NOMO-1 treated with dmso at 0.1 percent for 144 hours (cell line): ENCODE results near the gene CEACAM21.

ENCODE experiments used
- DNase-seq: peaks from one replicate; lab custom pipeline; 2025; ENCODE audit not compliant: unreplicated experiment; lab: John Stamatoyannopoulos, UW

CEACAM21 gene

DNA sequence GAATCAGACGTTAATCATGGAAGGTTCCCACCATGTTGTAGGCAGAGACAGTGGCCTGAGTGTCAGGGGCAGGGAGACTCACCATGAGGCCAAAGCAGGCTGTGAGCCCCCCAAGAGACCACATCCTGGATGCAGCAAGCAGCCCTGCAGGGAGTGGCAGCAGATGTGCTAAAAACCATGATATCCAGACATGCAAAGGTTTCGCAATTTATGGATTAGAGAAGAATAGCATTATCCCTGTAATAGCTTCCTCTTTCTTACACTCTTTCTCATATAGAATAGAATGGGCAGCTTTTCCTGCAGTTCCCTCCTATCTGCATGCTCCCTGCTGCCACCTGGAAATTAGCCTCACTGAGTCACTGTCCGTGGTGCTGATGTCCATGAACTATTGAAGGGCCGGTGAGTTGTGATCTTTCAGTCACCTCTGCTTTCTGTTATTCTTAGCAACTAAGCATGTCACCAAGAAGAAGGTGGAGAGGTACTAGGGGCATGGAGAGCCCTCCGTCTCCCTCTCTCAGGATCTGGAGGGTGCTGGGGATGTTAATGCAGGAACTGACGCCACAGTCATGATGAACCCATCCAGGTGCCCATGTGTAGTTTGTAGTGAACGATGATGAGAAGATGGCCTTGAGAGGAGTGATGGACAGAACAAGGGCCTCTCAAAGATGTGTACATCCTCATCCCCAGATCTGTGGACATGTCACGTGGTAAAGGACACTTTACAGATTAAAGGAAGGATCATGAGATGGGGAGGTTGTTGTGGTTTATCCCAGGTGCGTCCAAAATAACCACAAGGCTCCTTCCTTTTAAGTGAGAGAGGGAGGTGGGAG, 41.0 kb downstream of the CEACAM21 start:
- peak; percentile 13 for DNase-seq

DNA sequence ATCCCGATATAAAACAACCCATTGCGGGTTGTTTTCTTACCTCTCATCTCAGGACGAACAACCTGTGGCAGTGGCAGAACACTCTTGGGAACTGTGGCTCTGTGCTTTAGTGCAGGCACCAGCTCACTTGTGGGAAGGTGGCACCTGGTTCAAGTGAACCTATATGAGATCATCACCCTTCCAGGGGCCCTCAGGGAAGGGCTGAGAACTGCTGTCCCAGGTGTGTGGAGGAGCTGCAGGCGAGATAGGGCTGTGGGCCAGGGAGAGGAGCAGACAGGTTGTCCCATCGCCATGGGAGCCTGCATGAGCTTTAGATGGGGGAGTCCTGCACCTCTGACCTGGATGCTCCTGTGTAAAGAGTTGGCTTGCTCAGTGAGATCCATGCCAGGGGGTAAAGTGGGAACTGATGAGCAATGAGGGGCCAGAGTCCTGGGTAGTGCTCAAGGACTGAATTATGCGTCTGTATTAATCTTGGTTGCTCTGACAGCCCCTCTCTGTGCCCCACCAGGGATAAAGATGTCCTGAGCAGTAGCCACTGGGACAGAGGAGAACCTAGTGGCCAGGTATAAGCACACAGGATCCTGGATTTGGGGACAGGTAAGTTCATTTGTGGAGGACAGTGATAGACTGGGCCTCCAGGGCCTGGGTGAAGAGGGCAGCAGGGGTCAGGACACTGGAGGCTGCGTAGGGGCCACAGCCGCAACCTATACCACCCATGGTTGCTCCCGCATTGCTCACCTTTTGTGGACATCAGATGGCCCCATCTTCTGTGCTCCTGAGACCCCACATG, 42.2 kb downstream of the CEACAM21 start:
- DNase-seq, result no peak

DNA sequence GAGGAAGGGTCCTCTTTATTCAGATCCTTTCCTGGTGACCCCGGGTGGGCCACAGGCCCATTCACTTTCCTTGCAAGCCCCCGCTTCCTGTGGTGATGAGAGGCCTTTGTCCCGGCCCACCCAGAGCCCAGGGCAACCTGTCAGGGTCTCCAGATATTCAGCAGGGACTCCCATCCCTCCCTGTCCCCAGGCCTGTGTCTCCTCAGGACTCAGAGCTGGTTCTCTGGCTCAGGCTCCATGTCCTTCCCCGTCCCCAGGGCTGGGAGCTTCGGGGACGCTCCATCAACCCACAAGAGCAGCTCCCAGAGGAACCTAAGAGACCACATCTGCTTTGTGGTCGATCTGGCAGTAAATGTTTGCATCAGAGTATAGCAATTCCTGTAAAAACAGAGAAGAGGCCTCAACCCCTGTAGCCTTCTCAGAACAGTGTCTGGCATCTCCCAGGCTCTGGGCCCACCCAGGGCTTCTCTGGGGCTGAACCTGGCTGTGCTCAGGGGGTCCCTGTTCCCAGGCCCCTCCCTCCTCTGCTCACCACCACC, 43.1 kb downstream of the CEACAM21 start:
- DNase-seq, result no peak

DNA sequence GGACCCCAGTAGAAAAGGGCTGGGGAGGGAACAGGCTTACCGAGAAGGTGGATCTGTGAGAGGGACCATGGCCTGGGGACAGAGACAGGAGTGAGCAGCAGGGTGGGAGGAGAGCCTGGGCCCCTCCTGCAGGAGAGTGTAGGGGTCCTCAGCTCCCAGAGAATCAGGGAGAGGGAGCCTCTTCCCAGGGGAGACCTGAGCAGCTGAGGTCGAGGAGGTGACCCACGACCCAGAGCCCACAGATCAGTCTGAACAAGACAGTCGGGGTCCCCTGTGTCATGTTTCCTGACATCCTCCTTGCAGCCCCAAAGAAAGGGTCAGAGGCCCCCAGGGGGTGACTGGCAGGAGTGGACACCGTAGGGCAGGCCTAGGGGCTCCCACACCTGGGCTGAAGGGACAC, 44.2 kb downstream of the CEACAM21 start:
- DNase-seq, result no peak

DNA sequence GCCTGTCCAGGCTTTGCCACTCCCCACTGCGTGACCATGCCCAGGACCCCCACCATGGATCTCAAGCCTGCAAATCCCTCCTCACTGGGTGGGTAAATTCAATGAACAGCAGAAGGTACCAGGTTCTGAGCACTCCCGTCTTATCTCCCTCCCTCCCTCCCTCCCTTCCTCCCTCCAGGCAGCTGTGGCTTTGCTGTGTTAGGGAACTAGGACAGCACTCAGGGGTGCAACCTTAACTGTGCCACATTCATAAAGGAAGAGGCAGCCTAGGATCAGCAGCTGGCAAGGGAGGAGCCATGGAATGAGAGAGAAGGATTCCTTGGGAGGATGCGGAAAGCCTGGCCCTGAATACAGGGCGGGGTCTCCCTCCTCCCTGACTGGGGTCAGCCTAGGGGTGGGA, 45.3 kb downstream of the CEACAM21 start:
- no peak for DNase-seq

DNA sequence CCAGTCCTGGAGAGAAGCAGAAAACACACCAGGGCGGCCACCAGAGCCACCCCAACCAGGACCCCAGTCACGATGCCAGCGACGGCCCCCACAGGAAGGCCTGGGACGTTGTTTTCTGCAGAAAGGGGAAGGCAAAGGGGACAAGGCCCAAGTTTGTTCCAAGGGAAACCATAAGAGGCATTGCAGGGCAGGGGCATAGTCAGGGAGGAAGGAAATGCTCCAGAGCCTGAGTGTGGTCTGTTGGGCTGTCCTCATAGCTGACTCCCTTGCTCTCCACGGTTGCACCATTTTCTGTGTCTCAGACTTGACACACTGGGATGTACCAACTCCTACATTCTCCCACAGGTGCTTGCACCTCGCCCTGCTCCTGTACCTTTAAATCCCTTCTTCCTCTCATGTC, 45.7 kb downstream of the CEACAM21 start:
- DNase-seq, result peak; percentile 39

DNA sequence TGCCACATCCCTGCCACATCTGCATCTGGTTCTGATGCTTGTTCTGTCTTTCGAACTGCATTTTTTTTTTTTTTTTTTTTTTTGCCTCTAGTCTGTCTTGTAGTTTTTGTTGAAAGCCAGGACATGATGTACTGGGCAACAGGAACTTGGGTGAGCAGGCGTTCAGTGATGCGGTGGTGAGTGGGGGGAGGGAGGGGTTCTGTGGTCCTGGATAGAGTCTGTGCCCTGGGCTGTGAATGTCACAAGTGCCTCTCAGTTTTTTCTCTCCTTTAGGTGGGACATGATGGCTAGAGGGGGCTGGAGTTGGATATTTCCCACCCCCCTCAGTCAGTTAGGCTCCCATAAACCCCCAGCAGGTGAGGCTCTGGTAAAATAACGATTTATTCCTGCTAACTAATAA, 47.4 kb downstream of the CEACAM21 start:
- no peak for DNase-seq

DNA sequence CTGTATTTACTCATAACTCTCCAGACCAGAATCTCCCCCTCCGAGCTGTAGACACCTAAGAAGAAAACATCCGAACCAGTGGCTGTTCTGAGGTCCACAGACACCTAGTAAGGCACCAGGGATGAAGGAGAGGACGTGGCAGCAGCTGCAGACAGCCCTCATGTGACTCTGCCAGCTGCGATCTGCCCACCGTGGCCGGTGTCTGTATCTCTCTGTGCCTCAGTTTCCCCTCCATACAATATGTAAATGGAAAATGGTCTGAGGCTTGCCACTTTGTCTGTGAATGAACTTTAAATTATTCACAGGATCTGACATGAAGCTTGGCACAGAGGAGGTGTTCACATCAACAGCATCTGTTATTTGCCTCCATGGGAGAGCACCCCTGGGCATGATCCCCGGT, 48.5 kb downstream of the CEACAM21 start:
- DNase-seq, result no peak

DNA sequence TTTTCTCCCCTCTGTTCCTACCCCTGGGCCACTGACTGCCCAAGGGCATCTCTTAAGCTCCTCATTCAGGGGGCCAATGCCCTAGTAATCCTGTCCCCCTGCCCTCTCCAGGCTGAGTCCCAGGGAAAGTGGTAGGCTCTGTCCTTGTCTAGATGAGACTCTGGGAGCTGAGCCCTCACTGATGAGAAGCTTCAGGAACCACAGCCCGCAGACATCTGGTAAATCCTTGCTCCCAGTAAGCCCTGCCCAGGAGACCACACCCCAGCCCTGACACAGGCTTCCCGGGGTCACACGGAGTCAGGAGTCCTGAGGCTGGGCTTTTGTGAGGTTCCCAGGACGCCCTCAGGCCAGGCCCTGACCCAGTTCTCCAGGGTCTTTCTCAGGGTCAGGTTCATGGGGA, 49.0 kb downstream of the CEACAM21 start:
- DNase-seq, result no peak

DNA sequence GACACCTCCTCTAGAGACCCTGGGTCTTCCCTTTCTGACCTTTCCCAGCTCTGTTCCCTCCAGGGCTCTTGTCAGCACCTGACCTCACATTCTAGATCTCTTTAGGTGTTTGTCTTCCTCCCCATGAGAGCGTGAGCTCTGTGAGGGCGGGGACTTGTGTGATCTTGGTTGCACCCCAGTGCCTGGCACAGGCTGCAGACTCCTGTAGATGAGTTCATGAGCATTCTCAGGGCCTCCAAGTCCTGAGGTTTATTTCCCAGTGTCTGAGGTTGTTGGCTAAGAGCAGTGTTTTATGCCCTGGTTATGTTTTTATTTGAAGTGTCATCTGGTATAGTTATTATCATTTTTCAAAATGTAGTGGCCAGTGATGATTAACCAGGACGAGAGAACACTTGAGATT, 50.3 kb downstream of the CEACAM21 start:
- DNase-seq, result no peak

DNA sequence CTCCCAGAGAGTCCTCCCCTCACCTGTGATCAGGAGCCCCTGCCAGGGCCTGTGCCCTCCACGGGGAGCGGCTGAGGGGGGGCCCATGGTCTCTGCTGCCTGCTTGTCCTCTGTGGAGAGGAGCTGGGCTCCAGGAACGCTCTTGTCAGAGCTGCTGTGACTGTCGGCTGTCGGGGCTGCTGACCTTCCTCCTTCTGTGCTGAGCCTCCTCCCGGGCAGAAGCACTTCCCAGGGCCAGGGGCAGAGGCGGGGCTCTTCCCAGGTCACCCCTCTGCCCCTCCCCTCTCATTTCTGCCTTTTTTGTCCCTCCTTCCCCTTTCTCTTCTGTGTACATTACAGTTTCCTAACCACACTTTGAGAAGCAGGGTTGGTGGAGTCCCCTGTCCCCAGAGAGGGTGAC, 50.9 kb downstream of the CEACAM21 start, which contains the start of gene CEACAM4:
TSS of gene CEACAM4 (minus strand) at position 198 of the 400 bp plus-strand sequence. CDS start at position 87, 111 bp downstream.
- peak; percentile 94 for DNase-seq

DNA sequence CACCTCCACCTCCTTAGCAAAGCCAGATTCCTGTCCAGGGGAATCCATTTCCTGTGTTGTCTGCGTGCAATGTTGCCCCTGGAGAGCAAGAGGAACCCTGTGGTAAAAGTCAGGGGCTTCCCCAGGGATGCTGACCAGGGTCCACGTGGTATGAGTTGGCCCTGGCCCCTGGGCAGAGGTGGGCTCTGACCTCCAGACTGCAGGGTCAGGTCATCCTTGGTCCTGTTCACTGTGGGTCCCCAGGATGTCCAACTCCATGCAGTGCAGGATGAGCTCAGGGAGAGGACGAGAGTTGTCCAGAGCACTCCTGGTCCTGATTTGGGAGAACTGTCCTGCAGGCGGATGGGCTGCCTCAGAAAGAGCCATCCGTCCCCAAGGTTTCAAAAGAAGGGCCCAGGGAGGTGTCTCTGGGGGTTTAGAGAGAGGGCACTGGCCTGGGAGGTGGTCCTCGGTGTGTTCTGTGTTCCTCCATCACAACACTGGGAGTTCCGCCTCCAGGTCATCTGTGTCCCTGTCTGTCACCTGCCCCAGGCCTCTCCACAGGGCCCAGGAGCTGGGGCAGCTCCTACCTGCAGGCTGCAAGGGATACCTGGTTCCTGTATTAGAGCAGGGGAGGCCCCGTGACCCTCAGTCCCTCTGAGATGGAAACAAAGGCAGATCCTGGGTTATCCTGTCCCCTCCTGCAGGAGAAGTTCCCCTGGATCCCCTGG, 52.2 kb downstream of the CEACAM21 start:
- no peak for DNase-seq
